ENCODE measurements around the gene IGFBP2. TPM values are rescaled to one million over a fixed set of nuclear protein-coding genes. Genes with fewer than 3 reads are reported as not detected.

The IGFBP2 gene
- total RNA-seq, 1 experiment from 2014 or later: 363 TPM

GRCh38 chr2:216677439-216678097, 44.3 kb downstream of the IGFBP2 start:
- H3K9me3 Mint-ChIP-seq: no peaks in the 10 kb centered on the region
- Histone ChIP-seq H3K9me3 (ENCODE audit: control insufficient read depth, low read depth, low read length) (no peaks in the 10 kb centered on the region), H3K23me2 (ENCODE audit: insufficient read length, low read depth, low read length, poor library complexity, severe bottlenecking) (no peaks in the 10 kb centered on the region), H3K14ac (ENCODE audit: insufficient read depth, low read length) (no peak overlapping the region), H2AFZ (ENCODE audit: low read length) (no peak overlapping the region), H3K79me2 (ENCODE audit: insufficient read depth, low read length) (no peaks in the 10 kb centered on the region), H2BK12ac (ENCODE audit: insufficient read length, low read depth, low read length) (no peak overlapping the region), H3K27ac (ENCODE audit: insufficient read length, low read depth, low read length) (no peak overlapping the region), H3K79me1 (ENCODE audit: insufficient read depth, low read depth, low read length, poor library complexity, severe bottlenecking) (no peaks in the 10 kb centered on the region), H4K20me1 (ENCODE audit: control insufficient read depth, insufficient read depth, insufficient read length) (no peaks in the 10 kb centered on the region), H2BK20ac (ENCODE audit: low read depth, low read length, poor library complexity, severe bottlenecking) (no peak overlapping the region), H3K23ac (ENCODE audit: insufficient read length, low read depth, low read length) (no peak overlapping the region), H4K91ac (ENCODE audit: insufficient read length, low read depth, low read length) (no peak overlapping the region), H2BK15ac (ENCODE audit: low read depth, low read length) (no peak overlapping the region), H3K27me3 (ENCODE audit: insufficient read depth, low read length) (no peaks in the 10 kb centered on the region), H3K4me1 (ENCODE audit: insufficient read depth, low read length) (peaks cover 5% of the 10 kb centered on the region; the same call in 1 of the 2 replicates), H2BK120ac (ENCODE audit: low read depth, low read length, poor library complexity, severe bottlenecking) (no peak overlapping the region), H2AK5ac (ENCODE audit: insufficient read length, low read length) (no peak overlapping the region), H3K18ac (ENCODE audit: insufficient read length, low read depth, low read length) (no peak overlapping the region), H3T11ph (ENCODE audit: low read length) (no peak overlapping the region), H4K5ac (ENCODE audit: insufficient read length, low read depth, low read length) (no peak overlapping the region), H3K4me2 (ENCODE audit: insufficient read depth, insufficient read length, low read length) (no peak overlapping the region), H3K56ac (ENCODE audit: insufficient read length, low read depth, low read length) (no peak overlapping the region), H4K8ac (replicated peaks; ENCODE audit: insufficient read length, low read depth, low read length) (no peak overlapping the region), H3K4ac (ENCODE audit: low read depth, low read length) (no peak overlapping the region), H3K9ac (ENCODE audit: extremely low read depth, insufficient read length, low read length) (no peak overlapping the region), H2BK5ac (ENCODE audit: insufficient read length, low read length) (no peak overlapping the region)
- no peaks in the 10 kb centered on the region for H3K36me3 Mint-ChIP-seq (ENCODE audit: insufficient read depth in 1 of 3, low read depth in 3 of 3)
- no peak for DNase-seq
- peaks cover 8% of the 10 kb centered on the region for H3K27me3 Mint-ChIP-seq (ENCODE audit: low read depth)
- WGBS (ENCODE audit: extremely low coverage, insufficient read length, low lambda C conversion rate): no CpG with 5 or more reads among the region's 9 CpGs
- TF ChIP-seq CTCF (conservative IDR thresholded peaks at IDR 0.05): no peak
- peaks cover 17 to 23% of the 10 kb centered on the region in 2 experiments for H3K4me1 Mint-ChIP-seq
- no peak overlapping the region for H3K4me3 Mint-ChIP-seq
- H3K27ac Mint-ChIP-seq: no peak overlapping the region
